B cell (primary cell): ENCODE data around the gene NOMO2. TPM values are rescaled to one million over a fixed set of nuclear protein-coding genes. Genes with fewer than 3 reads are reported as not detected.
"Not testable (repeated sequence)": the region's sequence is repeated elsewhere in the genome, so short reads cannot be mapped to it uniquely, and the experiment has no call there.

ENCODE experiments used
- ATAC-seq: fragments of 200-7000 bp; cut with Tn5 transposase; one replicate; pipeline ENCODE4 v1.10.0; 2021; ENCODE audit warnings: low read depth, mild to moderate bottlenecking, moderate number of reproducible peaks, moderate library complexity
- CTCF ChIA-PET: fragments of 350-600 bp; sonication (Branson Sonifier 250); formaldehyde crosslinking; loops from one replicate; lab custom pipeline; 2021; ENCODE audit warnings: antibody characterized with exemption, inconsistent platforms; lab: Charles Lee
- POLR2A ChIA-PET: fragments of 350-600 bp; sonication (Branson Sonifier 250); formaldehyde crosslinking; loops from one replicate; lab custom pipeline; 2021; ENCODE audit warnings: antibody characterized with exemption; lab: Charles Lee
- DNase-seq: peaks from one replicate; pipeline ENCODE4 v3.0.0; 2013
- H2AFZ ChIP-seq: 2 replicates; pipeline ENCODE4 v1.6.1; 2012; ENCODE audit warnings: mild to moderate bottlenecking, low read depth, low read length; ENCODE audit not compliant: insufficient read depth, poor library complexity, severe bottlenecking
- H3K27ac ChIP-seq, 2 donors: 1 replicate in 1 of 2; 2 replicates in 1 of 2; pipeline ENCODE4 v1.5.1; 2012 to 2013; ENCODE audit warnings: low read length in 2 of 2, mild to moderate bottlenecking in 2 of 2, moderate library complexity in 1 of 2
- H3K27me3 ChIP-seq, 4 experiments: fragments of 200-600 bp in 1 of 4; sonication (generic) in 1 of 4; replicated peaks in 1 of 4; 1 replicate in 2 of 4; 2 replicates in 2 of 4; pipeline versions ENCODE4 v1.6.1 to v1.7.0; 2013 to 2016; ENCODE audit warnings: low read length in 3 of 4, mild to moderate bottlenecking in 2 of 4, mixed read lengths in 1 of 4, moderate library complexity in 1 of 4; ENCODE audit not compliant: insufficient read depth in 4 of 4, control insufficient read depth in 3 of 4; ENCODE audit errors: control extremely low read depth in 1 of 4
- H3K36me3 ChIP-seq, 2 experiments: replicated peaks in 1 of 2; 1 replicate in 1 of 2; 2 replicates in 1 of 2; pipeline versions ENCODE4 v1.6.1 to v1.7.1; 2013; ENCODE audit warnings: low read length in 1 of 2; ENCODE audit not compliant: insufficient read depth in 2 of 2, control insufficient read depth in 1 of 2; ENCODE audit errors: control extremely low read depth in 1 of 2, extremely low read depth in 1 of 2
- H3K4me1 ChIP-seq, 2 donors: fragments of 200-600 bp in 1 of 2; sonication (generic) in 1 of 2; 1 replicate in 1 of 2; 2 replicates in 1 of 2; pipeline versions ENCODE4 v1.5.1 to v1.6.1; 2013 to 2017; ENCODE audit warnings: low read length in 2 of 2; ENCODE audit not compliant: control insufficient read depth in 2 of 2, insufficient read depth in 2 of 2
- H3K4me2 ChIP-seq: replicated peaks from 2 replicates; pipeline ENCODE3; 2012; ENCODE audit warnings: mild to moderate bottlenecking, low read depth, low read length; ENCODE audit not compliant: poor library complexity, severe bottlenecking
- H3K4me3 ChIP-seq, 5 experiments: fragments of 200-600 bp in 1 of 5; sonication (generic) in 1 of 5; 1 replicate in 3 of 5; 2 replicates in 2 of 5; pipeline versions ENCODE4 v1.5.1 to v1.7.0; 2011 to 2016; ENCODE audit warnings: low read length in 4 of 5, mild to moderate bottlenecking in 4 of 5, low read depth in 2 of 5, control low read depth in 1 of 5, moderate library complexity in 1 of 5; ENCODE audit not compliant: insufficient read depth in 1 of 5; ENCODE audit errors: control extremely low read depth in 1 of 5, extremely low read depth in 1 of 5
- H3K79me2 ChIP-seq: fragments of 200-600 bp; sonication (generic); one replicate; pipeline ENCODE4 v1.6.0; 2016; ENCODE audit warnings: low read length; ENCODE audit not compliant: control insufficient read depth, insufficient read depth
- H3K9ac ChIP-seq: fragments of 200-600 bp; sonication (generic); 2 replicates; pipeline ENCODE4 v1.6.1; 2017; ENCODE audit warnings: mild to moderate bottlenecking, low read length, moderate library complexity
- H3K9me3 ChIP-seq, 3 donors: one replicate each; pipeline versions ENCODE4 v1.6.1 to v1.7.1; 2013; ENCODE audit warnings: low read length in 2 of 3; ENCODE audit not compliant: control insufficient read depth in 2 of 3, insufficient read depth in 1 of 3; ENCODE audit errors: control extremely low read depth in 1 of 3
- H4K20me1 ChIP-seq: 2 replicates; pipeline ENCODE4 v1.6.0; 2012; ENCODE audit warnings: mild to moderate bottlenecking, low read length; ENCODE audit not compliant: insufficient read depth, control insufficient read depth, poor library complexity, severe bottlenecking
- H3K27ac Mint-ChIP-seq: one replicate; pipeline ENCODE4 v1.8.0; 2021; ENCODE audit warnings: mixed read lengths
- H3K27me3 Mint-ChIP-seq: one replicate; pipeline ENCODE4 v1.8.0; 2021; ENCODE audit warnings: mixed read lengths
- H3K4me1 Mint-ChIP-seq: one replicate; pipeline ENCODE4 v1.8.0; 2021; ENCODE audit warnings: mixed read lengths
- H3K4me3 Mint-ChIP-seq: one replicate; pipeline ENCODE4 v1.8.0; 2021; ENCODE audit warnings: mixed read lengths
- H3K9me3 Mint-ChIP-seq: one replicate; pipeline ENCODE4 v1.8.0; 2022; ENCODE audit warnings: mixed read lengths; ENCODE audit not compliant: insufficient read depth
- WGBS: methylation state at CpG from one replicate; pipeline ENCODE4 v1.1.5; 2013; ENCODE audit warnings: missing lambda C conversion rate; ENCODE audit not compliant: insufficient coverage; 5-methylcytosine and 5-hydroxymethylcytosine counted together
- intact Hi-C: fragments of 100-400 bp; cut with micrococcal nuclease; formaldehyde crosslinking; loops from one replicate; pipeline ENCODE4 v1.10.0; 2022
- polyA plus RNA-seq: library from polyadenylated mRNA; depleted of rRNA; stranded (reverse); fragments of >200 nt; gene quantifications from 2 replicates; pipeline ENCODE4 v1.2.3, GENCODE V29; 2012
- total RNA-seq, 2 donors: library from RNA; stranded (reverse); fragments of 120-200 nt in 1 of 2; gene quantifications; 1 replicate in 1 of 2; 2 replicates in 1 of 2; pipeline versions ENCODE4 v1.2.3 to v1.2.4, GENCODE V29; 2013 to 2022

Gene NOMO2
- total and polyA plus RNA-seq, 2 donors (not counting 1 experiment from before 2014, with no cell fraction given): 41.2 to 47.2 TPM

DNA sequence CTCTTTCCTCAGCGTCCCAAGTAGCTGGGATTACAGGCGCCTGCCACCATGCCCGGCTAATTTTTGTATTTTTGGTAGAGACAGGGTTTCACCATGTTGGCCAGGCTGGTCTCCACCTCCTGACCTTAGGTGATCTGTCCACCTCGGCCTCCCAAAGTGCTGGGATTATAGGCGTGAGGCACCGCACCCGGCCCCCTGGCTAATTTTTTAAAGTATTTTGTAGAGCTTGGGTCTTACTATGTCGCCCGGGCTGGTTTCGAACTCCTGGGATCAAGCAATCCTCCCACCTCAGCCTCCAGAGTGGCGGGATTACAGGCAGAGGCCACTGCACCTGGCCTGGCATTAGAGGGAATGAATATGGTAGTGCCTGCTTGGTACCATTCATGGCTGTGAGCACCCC lies 33.9 kb upstream of the NOMO2 start:
- DNase-seq, CTCF ChIA-PET, H3K4me3 Mint-ChIP-seq, H3K27ac Mint-ChIP-seq, H3K4me1 ChIP-seq, H3K79me2 ChIP-seq, H3K36me3 ChIP-seq, H4K20me1 ChIP-seq, H3K4me2 ChIP-seq, intact Hi-C loops, H3K27ac ChIP-seq, H3K4me3 ChIP-seq, H3K27me3 ChIP-seq, ATAC-seq, POLR2A ChIA-PET, H2AFZ ChIP-seq, H3K9me3 Mint-ChIP-seq, H3K9ac ChIP-seq, H3K9me3 ChIP-seq, H3K27me3 Mint-ChIP-seq: not testable (repeated sequence)
- 62% methylated on average over 2 of the region's 11 CpGs for WGBS
- peaks cover 10% of the 10 kb centered on the region for H3K4me1 Mint-ChIP-seq

DNA sequence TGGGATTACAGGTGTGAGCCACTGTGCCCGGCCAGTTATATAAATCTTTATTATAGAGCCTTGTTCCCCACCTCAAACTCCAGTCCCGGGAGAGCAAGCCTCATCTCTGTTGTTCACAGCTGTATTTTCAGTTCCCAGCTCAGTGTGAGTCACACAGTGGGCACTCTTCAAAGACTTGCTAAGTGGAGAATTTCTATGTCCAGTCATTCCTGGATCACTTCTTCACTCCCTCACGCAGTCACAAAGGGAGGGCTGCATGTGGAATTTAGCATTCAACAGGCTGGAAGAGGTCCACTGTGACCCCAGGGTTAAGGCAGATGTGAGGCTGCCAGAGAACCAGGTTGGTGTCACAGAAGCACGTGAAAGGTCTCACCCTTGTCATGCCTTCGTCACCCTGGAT lies 33.0 kb upstream of the NOMO2 start:
- H3K4me3 ChIP-seq, H2AFZ ChIP-seq, H3K9ac ChIP-seq, H3K79me2 ChIP-seq, H3K4me1 ChIP-seq, H3K27ac Mint-ChIP-seq, ATAC-seq, H3K9me3 ChIP-seq, H3K4me3 Mint-ChIP-seq, intact Hi-C loops, H3K4me2 ChIP-seq, H3K36me3 ChIP-seq, H3K27ac ChIP-seq, DNase-seq, H4K20me1 ChIP-seq, H3K27me3 Mint-ChIP-seq, CTCF ChIA-PET, H3K27me3 ChIP-seq, H3K9me3 Mint-ChIP-seq, POLR2A ChIA-PET: not testable (repeated sequence)
- whole genome bisulfite sequencing: 66% methylated on average over 3 of the region's 5 CpGs
- H3K4me1 Mint-ChIP-seq: peaks cover 10% of the 10 kb centered on the region

DNA sequence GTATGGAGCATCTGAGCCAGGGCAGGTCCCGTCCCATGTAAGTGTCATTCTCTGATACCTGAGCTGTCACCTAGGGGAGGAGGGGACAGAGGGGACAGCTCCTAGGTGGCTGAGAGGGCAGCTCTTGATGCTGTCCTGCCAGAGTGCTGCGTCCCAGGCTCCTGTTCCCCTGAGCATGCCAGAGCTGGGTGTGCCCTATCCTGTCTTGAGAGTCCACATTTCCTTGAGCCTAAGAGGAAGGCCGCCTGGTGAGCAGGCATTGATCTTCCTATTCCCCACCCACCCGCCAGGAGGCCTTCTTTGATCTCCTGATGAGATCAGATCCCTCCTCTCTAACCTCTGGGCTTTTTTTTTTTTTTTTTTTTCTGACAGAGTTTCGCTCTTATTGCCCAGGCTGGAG lies 32.0 kb upstream of the NOMO2 start:
- H3K9ac ChIP-seq, DNase-seq, H3K4me1 ChIP-seq, H3K27me3 Mint-ChIP-seq, H3K4me2 ChIP-seq, H3K36me3 ChIP-seq, H3K27ac ChIP-seq, H3K79me2 ChIP-seq, H3K9me3 Mint-ChIP-seq, ATAC-seq, H4K20me1 ChIP-seq, H2AFZ ChIP-seq, H3K27me3 ChIP-seq, H3K4me3 ChIP-seq, POLR2A ChIA-PET, H3K9me3 ChIP-seq, intact Hi-C loops, CTCF ChIA-PET, H3K4me3 Mint-ChIP-seq: not testable (repeated sequence)
- WGBS: 97% methylated on average over 3 of the region's 5 CpGs
- H3K4me1 Mint-ChIP-seq: peaks cover 10% of the 10 kb centered on the region
- peak overlapping the region; percentile 20 for H3K27ac Mint-ChIP-seq

DNA sequence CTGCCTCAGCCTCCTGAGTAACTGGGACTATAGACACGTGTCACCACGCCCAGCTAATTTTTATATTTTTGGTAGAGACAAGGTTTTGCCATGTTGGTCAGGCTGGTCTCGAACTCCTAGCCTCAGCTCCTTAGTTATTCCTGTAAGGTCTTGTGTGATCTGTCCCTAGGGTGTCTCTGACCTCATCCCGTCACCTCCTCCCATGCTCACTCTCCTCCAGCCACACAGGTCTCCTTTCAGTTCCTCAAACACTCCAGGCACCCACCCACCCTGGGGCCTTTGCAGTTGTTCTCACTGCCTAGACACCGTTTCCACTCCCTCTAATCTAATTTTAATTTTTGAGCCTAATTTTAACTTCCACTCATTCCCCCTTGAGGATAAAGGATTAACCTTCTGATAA lies 31.1 kb upstream of the NOMO2 start:
- H3K27me3 ChIP-seq, POLR2A ChIA-PET, DNase-seq, intact Hi-C loops, H3K9me3 Mint-ChIP-seq, H4K20me1 ChIP-seq, H3K27ac ChIP-seq, H3K4me3 ChIP-seq, H3K9ac ChIP-seq, H3K9me3 ChIP-seq, H3K79me2 ChIP-seq, H3K36me3 ChIP-seq, H3K27me3 Mint-ChIP-seq, H2AFZ ChIP-seq, H3K4me3 Mint-ChIP-seq, H3K27ac Mint-ChIP-seq, H3K4me2 ChIP-seq, H3K4me1 ChIP-seq: not testable (repeated sequence)
- no CpG with 5 or more reads among the region's 5 CpGs for WGBS
- CTCF ChIA-PET: interaction anchor here (0.6 kb wide), 1 partner anchor 574 kb away, joined by 3 read pairs; no protein-coding TSS in a partner anchor
- H3K4me1 Mint-ChIP-seq: peaks cover 10% of the 10 kb centered on the region
- peak; percentile 72 for ATAC-seq
